Activated naive CD4-positive, alpha-beta T cell (primary cell): Measurements from ENCODE around the gene OASL.
"Not testable (repeated sequence)": the region's sequence is repeated elsewhere in the genome, so short reads cannot be mapped to it uniquely, and the experiment has no call there.

Source experiments
- DNase-seq, 4 experiments: peaks; one replicate each; lab custom pipeline; 2025; lab: John Stamatoyannopoulos, UW

The OASL gene

GRCh38 chr12:121038861-121039668, at the start of gene OASL:
Gene OASL, minus strand, starts transcription at chr12:121039246. Its CDS starts 275 bp downstream, at chr12:121038971.
- peak in 2 of 4 experiments; percentile 36 to 66 for DNase-seq

GRCh38 chr12:121088195-121088585, 49.1 kb upstream of the OASL start:
- DNase-seq, result no peak

DNA sequence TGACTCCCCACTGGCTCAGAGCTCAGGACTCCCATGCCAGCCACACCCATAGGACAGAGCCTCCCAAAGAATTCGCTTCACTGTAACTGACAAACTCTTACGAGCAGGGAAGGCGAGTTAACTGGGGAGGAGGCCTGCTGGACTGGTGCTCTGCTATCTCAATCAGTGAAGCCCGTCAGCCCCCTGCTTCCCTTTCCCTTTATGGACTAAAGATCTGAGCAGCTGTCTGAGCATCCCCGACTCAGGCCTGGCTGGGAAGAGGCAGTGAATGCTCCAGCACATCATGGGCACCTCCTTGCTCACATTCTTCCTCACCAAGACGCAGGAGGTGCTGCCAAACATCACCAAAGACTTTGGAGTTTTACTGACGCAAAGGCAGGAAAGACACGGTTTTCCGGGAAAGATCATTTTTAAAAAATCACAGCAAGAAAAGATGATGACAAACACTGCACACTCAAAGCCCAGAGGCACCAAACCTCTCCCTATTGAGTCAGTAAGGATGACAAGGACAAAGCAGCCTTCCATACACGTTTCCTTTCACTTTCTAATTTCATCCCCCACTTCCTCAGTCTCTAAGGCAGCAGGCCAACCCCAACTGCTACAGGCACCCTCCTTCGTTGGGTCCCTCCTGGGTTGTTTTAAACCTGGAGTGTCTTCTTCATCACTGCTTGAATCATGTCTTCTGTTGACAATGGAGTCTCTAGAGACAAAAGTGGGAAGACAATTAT, 48.6 kb upstream of the OASL start:
- DNase-seq, result no peak

- DNase-seq, result no peak
Observed at GRCh38 chr12:121086781-121087295, 47.8 kb upstream of the OASL start.

GRCh38 chr12:121085506-121086353, 46.7 kb upstream of the OASL start:
- DNase-seq, result no peak

GRCh38 chr12:121085069-121085468, 46.0 kb upstream of the OASL start:
- no peak for DNase-seq

GRCh38 chr12:121084229-121084628, 45.2 kb upstream of the OASL start:
- DNase-seq, result no peak

- no peak for DNase-seq
Observed at GRCh38 chr12:121080909-121081308, 41.9 kb upstream of the OASL start.

DNA sequence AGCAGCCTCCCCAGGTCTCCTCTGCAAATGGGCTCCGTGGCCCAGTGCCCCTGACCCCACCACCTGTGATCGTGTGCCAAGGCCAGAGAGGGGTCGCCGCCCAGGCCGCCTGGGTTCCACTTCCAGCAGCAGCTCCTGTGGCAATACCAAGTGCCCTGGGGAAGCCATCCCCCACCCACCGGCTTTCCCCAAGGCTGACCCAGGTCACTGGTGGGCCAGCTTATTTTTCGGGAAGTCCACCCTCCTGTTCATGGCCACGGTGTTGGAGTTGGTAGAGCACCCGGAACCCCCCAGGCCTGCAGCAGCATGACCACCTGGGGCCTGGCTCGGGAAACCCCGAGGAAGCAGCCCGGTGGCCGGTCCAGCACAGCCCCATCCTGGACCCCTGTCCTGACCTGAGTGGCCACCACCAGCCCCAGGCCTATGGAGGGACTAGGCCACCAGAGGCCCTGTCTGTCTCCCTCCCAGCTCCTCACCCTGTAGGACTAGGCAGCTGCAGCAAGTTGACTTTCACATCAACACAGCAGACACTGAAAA, 40.8 kb upstream of the OASL start:
- no peak for DNase-seq

- not testable (repeated sequence) for DNase-seq
Observed at GRCh38 chr12:121077440-121077839, 38.4 kb upstream of the OASL start.

DNA sequence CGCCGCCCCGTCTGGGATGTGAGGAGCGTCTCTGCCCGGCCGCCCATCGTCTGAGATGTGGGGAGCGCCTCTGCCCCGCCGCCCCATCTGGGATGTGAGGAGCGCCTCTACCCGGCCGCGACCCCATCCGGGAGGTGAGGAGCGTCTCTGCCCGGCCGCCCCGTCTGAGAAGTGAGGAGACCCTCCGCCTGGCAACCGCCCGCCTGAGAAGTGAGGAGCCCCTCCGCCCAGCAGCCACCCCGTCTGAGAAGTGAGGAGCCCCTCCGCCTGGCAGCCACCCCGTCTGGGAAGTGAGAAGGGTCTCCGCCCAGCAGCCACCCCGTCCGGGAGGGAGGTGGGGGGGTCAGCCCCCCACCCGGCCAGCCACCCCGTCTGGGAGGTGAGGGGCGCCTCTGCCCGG, 36.9 kb upstream of the OASL start:
- not testable (repeated sequence) for DNase-seq

DNA sequence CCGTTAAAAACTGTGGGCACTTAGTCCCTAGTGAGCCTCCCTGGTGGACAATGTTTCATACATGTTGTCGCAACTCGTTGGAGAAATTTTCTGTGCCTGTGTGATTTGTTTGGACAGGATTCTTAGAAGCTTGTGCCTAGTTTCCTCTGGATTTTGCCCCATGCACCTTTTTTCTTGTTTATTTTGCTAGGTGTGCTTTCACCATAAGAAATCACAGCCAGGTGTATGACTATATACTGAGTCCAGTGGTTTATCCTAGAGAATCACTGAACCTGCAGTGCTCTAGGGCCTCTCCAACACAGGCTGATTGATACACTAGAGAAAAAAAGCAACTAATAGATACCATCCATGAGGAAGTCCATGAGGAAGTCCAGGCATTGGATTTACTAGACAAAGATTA, 33.1 kb upstream of the OASL start:
- DNase-seq, result no peak

DNA sequence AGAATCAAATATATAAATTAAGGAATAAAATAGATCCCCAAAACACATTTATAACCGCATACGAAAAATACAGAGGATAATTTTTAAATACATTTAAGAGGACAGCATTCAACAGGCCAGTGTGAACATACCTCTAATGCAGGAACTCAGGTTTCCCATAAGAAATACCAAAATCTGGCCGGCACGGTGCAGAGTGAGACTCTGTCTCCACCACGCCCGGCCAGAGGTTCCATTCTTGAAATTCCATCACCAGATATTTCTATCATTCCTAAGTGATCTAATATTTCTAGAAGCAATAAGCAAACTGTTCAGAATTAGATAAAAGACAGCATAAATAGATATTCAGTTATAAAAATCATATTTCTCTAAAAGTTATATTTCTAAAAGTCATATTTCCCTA, 30.2 kb upstream of the OASL start:
- no peak for DNase-seq

- no peak for DNase-seq
Observed at GRCh38 chr12:121065345-121065744, 26.3 kb upstream of the OASL start.

DNA sequence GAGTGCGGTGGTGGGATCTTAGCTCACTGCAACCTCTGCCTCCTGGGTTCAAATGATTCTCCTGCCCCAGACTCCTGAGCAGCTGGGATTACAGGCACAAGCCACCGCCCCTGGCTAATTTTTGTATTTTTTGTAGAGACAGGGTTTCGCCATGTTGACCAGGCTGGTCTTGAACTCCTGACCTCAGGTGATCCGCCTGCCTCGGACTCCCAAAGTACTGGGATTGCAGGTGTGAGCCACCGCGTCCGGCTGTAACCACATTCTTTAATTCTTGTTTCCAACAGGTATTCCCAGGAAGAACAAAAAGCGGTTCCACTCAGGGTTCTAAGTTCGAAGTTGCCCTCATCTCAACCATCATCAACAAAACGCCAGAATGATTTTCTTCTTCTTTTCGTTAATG, 25.5 kb upstream of the OASL start:
- not testable (repeated sequence) for DNase-seq

DNA sequence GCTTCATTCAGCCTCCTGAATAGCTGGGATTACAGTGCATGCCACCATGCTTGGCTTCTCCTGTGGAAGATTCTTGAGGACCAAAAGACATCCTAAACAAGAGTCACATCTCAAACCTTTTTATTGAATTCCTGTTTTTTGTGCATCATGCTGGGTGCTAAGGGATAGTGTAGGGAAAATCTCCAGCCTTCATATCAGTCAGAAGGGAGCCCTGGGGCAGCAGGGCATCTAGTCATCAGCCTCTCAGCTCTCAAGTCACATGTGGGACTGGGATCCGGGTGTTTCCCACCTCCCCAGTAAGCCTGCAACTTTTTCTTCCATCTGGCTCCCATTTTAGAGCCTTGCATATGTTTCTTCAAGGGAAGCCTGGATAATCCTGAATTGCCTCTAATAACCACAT, 25.1 kb upstream of the OASL start:
- DNase-seq, result no peak

DNA sequence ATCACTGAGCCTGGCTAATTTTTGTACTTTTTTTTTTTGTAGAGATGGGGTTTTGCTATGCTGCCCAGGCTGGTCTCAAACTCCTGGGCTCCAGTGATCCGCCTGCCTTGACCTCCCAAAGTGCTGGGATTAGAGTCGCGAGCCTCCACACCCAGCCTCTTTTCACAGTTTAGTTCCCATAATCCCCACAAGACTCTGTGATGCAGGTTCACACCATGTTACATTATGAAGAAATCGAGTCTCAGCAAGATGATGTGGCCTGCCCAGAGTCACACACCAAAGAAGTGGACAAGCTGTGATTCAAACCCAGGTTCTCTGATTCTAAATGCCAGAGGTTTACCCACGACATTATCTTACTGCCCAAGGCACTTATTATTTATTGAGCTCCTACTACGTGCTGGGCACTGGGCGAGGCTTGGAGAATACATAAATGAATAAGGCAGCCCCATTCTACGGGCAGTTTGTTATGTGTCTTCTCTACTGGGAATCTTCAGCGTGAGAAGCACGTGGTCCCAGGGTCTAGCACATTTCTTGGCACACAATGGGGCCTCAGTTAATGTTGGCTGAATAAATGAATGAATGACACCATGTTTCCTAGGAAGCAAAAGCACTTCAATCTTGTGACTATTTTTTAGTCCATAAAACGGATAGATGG, 23.5 kb upstream of the OASL start:
- DNase-seq, result no peak

- DNase-seq, result no peak
Observed at GRCh38 chr12:121061831-121062230, 22.8 kb upstream of the OASL start.

- DNase-seq, result peak in 2 of 4 experiments; percentile 36 to 50
Observed at GRCh38 chr12:121060149-121061001, 21.3 kb upstream of the OASL start.
